ENCODE data around the gene AIFM3. TPM values are rescaled to one million over a fixed set of nuclear protein-coding genes. Genes with fewer than 3 reads are reported as not detected.

The AIFM3 gene
- total RNA-seq, 2 experiments from 2014 or later, result 0.21 TPM; not detected in 1

DNA sequence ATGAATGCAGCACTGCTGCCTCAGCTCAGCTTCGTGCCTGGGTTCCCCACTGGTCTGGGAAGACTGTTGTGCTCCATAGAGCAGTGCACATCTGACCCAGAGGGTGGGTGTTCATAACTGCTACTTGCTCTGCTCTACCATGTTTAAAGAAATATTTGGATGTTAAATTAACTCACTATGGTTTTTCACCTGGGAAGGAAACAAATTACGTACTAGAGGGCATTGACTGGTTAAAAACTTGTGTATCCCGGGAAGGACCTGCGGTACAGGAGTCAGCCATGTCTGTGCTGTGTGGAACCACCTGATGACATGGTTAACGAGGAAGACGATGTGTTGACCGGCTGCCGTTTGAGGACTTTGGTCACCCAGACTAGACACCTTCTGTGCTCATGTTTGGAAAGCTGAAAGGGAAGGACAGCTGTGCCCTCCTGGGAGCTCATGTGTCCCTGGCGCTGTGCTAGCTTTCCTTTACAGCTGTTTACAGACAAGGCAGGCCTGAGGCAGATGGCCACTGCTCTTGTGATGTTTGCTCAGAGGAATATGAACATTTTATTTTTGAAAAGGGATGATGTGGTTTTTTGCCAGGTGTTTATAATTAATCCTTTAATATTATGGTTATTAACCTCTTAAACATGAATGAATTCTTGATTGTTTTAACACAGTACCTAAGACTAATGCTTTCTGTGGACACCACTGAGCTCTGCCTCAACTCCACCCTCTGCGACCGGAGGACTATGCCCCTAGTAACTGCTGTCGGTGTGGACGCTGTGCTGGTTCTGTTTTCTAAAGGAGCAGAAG, 14.3 kb upstream of the AIFM3 start:
- H3K4me1 Mint-ChIP-seq, result peaks cover 18% of the 10 kb centered on the region
- no peak for ATAC-seq
- POLR2A ChIA-PET, result no interaction called here
- intact Hi-C loops (cut with DNase I, micrococcal nuclease), result no loop called here
- H3K9me3 Mint-ChIP-seq (ENCODE audit: low read depth), result no peaks in the 10 kb centered on the region
- DNase-seq, result no peak
- no peak overlapping the region for H3K4me3 Mint-ChIP-seq
- H3K36me3 Mint-ChIP-seq (ENCODE audit: low read depth), result peaks cover 40% of the 10 kb centered on the region
- peaks cover 10% of the 10 kb centered on the region for H3K27me3 Mint-ChIP-seq
- CTCF ChIA-PET, result interaction anchor here (0.8 to 1.4 kb wide), 3 partner anchors 9 to 169 kb away, joined by 3 read pairs; no protein-coding TSS in a partner anchor
- no peak overlapping the region for H3K27ac Mint-ChIP-seq

- H3K4me1 Mint-ChIP-seq, result peaks cover 15% of the 10 kb centered on the region
- no peak overlapping the region for H3K27ac Mint-ChIP-seq
- ChIA-PET CTCF (interaction anchor here (0.8 to 1.2 kb wide), 3 partner anchors 9 to 169 kb away, joined by 3 read pairs; no protein-coding TSS in a partner anchor), POLR2A (no interaction called here)
- no peak overlapping the region for H3K4me3 Mint-ChIP-seq
- intact Hi-C loops (cut with DNase I, micrococcal nuclease), result no loop called here
- no peaks in the 10 kb centered on the region for H3K9me3 Mint-ChIP-seq (ENCODE audit: low read depth)
- no peak for ATAC-seq
- H3K36me3 Mint-ChIP-seq (ENCODE audit: low read depth), result peaks cover 38% of the 10 kb centered on the region
- no peak for DNase-seq
- H3K27me3 Mint-ChIP-seq, result peaks cover 16% of the 10 kb centered on the region
These were observed 13.8 kb upstream of the AIFM3 start for GRCh38 chr22:20953342-20953608.

DNA sequence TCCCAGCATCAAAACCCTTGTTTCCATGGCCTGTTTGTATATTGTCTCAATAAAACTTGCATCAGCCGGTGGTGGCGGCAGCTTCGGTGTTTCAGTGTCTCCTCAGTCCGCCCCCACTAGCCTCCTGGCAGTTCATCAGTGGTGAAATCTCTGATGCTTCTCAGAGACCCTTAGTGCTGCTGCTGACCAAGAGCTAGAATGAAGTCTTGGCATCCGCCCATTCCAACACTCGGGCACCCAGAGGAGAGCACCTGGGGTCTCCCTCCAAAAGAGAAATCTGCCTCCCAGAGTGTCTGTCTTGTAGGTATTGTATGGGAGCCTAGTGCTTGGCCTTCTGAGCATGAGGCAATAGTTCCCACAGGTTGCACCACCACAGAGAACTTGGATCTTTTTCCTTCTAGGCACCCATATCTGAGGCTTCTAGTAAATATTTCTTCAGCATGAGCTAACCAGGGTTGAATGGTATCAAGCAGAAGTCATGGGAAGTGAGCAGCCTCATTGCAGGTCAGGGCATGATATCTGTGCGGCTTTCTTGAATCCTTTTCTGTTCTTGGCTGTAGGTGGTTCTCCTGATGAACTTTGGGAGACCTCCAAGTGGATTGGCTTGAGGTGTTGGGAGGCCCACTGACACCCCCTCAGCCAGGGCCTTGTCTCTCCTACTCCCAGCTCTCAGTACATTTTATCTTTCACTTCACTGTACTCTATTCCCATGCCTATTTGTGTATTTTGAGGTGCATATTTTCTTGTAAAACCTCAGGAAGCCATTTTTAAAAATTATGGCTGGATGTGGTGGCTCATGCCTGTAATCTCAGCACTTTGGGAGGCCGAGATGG, 13.2 kb upstream of the AIFM3 start:
- Mint-ChIP-seq H3K9me3 (ENCODE audit: low read depth) (no peaks in the 10 kb centered on the region), H3K27me3 (peaks cover 16% of the 10 kb centered on the region), H3K4me3 (no peak overlapping the region), H3K4me1 (peaks cover 14% of the 10 kb centered on the region), H3K36me3 (ENCODE audit: low read depth) (peaks cover 36% of the 10 kb centered on the region), H3K27ac (peak overlapping the region; percentile 20)
- CTCF ChIA-PET, result interaction anchor here (0.7 to 1.2 kb wide), 4 partner anchors 8 to 739 kb away, joined by 3 read pairs; no protein-coding TSS in a partner anchor
- POLR2A ChIA-PET, result no interaction called here
- DNase-seq (no peak), ATAC-seq (no peak)
- intact Hi-C loops (cut with DNase I, micrococcal nuclease), result no loop called here

DNA sequence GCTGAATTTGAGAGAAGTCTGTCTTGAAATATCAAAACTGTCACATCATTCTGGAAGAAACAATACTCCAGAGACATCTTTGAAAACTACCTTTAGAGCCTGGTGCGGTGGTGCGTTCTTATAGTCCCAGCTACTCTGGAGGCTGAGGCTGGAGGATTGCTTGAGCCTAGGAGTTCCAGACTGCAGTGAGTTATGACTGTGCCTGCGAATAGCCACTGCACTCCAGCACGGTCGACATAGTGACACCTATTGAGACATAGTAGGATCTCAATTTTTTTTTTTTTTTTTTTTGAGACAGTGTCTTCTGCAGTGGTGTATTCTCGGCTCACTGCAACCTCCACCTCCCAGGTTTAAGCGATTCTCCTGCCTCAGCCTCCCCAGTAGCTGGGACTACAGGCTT, 11.5 kb upstream of the AIFM3 start:
- Mint-ChIP-seq H3K9me3 (ENCODE audit: low read depth) (no peaks in the 10 kb centered on the region), H3K4me1 (peaks cover 10% of the 10 kb centered on the region), H3K27ac (no peak overlapping the region), H3K27me3 (peaks cover 16% of the 10 kb centered on the region), H3K4me3 (no peak overlapping the region), H3K36me3 (ENCODE audit: low read depth) (peaks cover 26% of the 10 kb centered on the region)
- CTCF ChIA-PET, result interaction anchor here (0.7 kb wide), 1 partner anchor 135 kb away, joined by 3 read pairs; no protein-coding TSS in a partner anchor
- ATAC-seq (no peak), DNase-seq (no peak)
- intact Hi-C loops (cut with DNase I, micrococcal nuclease), result loop anchor here in 1 of 2 experiments (5.0 kb wide), 1 partner anchor 38 kb away; the partner anchor contains the start of gene CRKL
- POLR2A ChIA-PET, result interaction anchor here (0.7 kb wide), 1 partner anchor 17 kb away, joined by 9 read pairs; no protein-coding TSS in a partner anchor

DNA sequence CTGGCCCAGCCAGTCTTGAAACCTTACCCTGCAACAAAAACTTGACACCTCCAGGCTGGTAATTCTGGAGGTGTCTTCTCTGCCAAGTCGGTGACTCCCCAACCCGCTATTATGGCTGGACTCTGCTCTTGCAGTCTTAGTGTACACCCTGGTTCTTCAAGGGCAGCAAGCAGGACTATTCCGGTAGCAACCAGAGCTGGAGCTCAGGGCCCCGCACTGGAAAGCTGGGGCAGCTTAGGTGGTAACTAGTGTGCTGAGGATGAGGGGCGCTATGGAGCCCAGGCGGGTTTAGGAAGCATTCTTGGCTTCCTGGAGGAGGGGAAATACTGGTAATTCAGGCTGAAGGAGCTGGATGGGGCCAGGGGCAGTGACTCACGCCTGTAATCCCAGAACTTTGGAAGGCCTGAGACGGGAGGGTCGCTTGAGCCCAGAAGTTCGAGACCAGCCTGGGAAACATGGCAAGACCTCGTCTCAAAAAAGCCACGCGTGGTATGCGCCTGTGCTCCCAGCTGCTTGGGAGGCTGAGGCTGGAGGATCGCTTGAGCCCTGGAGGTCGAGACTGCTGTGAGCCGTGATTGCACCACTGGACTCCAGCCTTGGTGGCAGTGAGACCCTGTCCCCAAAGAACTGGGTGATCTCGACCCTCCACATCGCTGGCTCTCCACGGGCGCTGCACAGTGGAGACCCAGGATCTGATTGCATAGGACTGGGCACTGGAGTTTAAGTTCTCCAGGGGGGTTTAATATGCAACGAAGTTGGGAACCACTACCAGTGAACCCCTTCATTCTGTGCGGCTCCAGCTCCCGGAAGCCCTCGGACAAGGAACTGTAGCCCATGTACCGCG, 10.6 kb upstream of the AIFM3 start:
- CTCF ChIA-PET, result interaction anchor here (0.7 kb wide), 2 partner anchors 26 to 136 kb away, joined by 3 read pairs; partner anchors contain the start of gene LZTR1
- H3K36me3 Mint-ChIP-seq (ENCODE audit: low read depth), result peaks cover 18% of the 10 kb centered on the region
- no peak for ATAC-seq

GRCh38 chr22:20957102-20957682, 9.9 kb upstream of the AIFM3 start:
- H3K27ac Mint-ChIP-seq, result no peak overlapping the region
- peaks cover 16% of the 10 kb centered on the region for H3K36me3 Mint-ChIP-seq (ENCODE audit: low read depth)
- no peak for DNase-seq
- no peaks in the 10 kb centered on the region for H3K9me3 Mint-ChIP-seq (ENCODE audit: low read depth)
- peak overlapping the region; percentile 26 for H3K4me3 Mint-ChIP-seq
- peaks cover 16% of the 10 kb centered on the region for H3K27me3 Mint-ChIP-seq
- no peak for ATAC-seq
- peaks cover 15% of the 10 kb centered on the region for H3K4me1 Mint-ChIP-seq
- ChIA-PET POLR2A (no interaction called here), CTCF (no interaction called here)
- intact Hi-C loops (cut with DNase I, micrococcal nuclease), result loop anchor here in 1 of 2 experiments (5.0 kb wide), 1 partner anchor 40 kb away; the partner anchor contains the start of gene CRKL

More for the DNA sequence above, 10.6 kb upstream of the AIFM3 start:
- POLR2A ChIA-PET, result no interaction called here
- H3K4me1 Mint-ChIP-seq, result peaks cover 11% of the 10 kb centered on the region
- peaks cover 16% of the 10 kb centered on the region for H3K27me3 Mint-ChIP-seq
- no peak overlapping the region for H3K4me3 Mint-ChIP-seq
- no peaks in the 10 kb centered on the region for H3K9me3 Mint-ChIP-seq (ENCODE audit: low read depth)
- intact Hi-C loops (cut with DNase I, micrococcal nuclease), result loop anchor here in 1 of 2 experiments (5.0 kb wide), 1 partner anchor 39 kb away; the partner anchor contains the start of gene CRKL
- no peak for DNase-seq
- H3K27ac Mint-ChIP-seq, result no peak overlapping the region

GRCh38 chr22:20957683-20958431, 9.2 kb upstream of the AIFM3 start:
- Mint-ChIP-seq H3K27ac (no peak overlapping the region), H3K4me3 (peak overlapping the region; percentile 26), H3K27me3 (peaks cover 16% of the 10 kb centered on the region), H3K4me1 (peaks cover 15% of the 10 kb centered on the region), H3K36me3 (ENCODE audit: low read depth) (peaks cover 10% of the 10 kb centered on the region), H3K9me3 (ENCODE audit: low read depth) (no peaks in the 10 kb centered on the region)
- DNase-seq (no peak), ATAC-seq (no peak)
- ChIA-PET CTCF (no interaction called here), POLR2A (interaction anchor here (0.6 kb wide), 1 partner anchor 173 kb away, joined by 5 read pairs; no protein-coding TSS in a partner anchor)
- intact Hi-C loops (cut with DNase I, micrococcal nuclease), result loop anchor here in 1 of 2 experiments (5.0 kb wide), 1 partner anchor 41 kb away; the partner anchor contains the start of gene CRKL

- H3K4me1 Mint-ChIP-seq, result peaks cover 21% of the 10 kb centered on the region
- POLR2A ChIA-PET, result interaction anchor here (0.6 kb wide), 1 partner anchor 86 kb away, joined by 3 read pairs; the partner anchor contains the start of gene LRRC74B
These were observed 7.2 kb upstream of the AIFM3 start for GRCh38 chr22:20959578-20960461.

GRCh38 chr22:20960609-20961008, 6.4 kb upstream of the AIFM3 start:
- Mint-ChIP-seq H3K4me3 (no peak overlapping the region), H3K36me3 (ENCODE audit: low read depth) (no peaks in the 10 kb centered on the region), H3K27me3 (peaks cover 24% of the 10 kb centered on the region), H3K4me1 (peaks cover 21% of the 10 kb centered on the region), H3K27ac (no peak overlapping the region), H3K9me3 (ENCODE audit: low read depth) (no peaks in the 10 kb centered on the region)
- ATAC-seq (no peak), DNase-seq (no peak)
- CTCF ChIA-PET, result interaction anchor here (0.9 to 1.5 kb wide), 2 partner anchors 9 to 24 kb away, joined by 3 to 4 read pairs; no protein-coding TSS in a partner anchor
- intact Hi-C loops (cut with DNase I, micrococcal nuclease), result loop anchor here in 1 of 2 experiments (5.0 to 10.0 kb wide), 2 partner anchors 43 to 144 kb away; partner anchors contain the start of gene CRKL
- POLR2A ChIA-PET, result interaction anchor here (0.7 kb wide), 1 partner anchor 101 kb away, joined by 3 read pairs; no protein-coding TSS in a partner anchor

More at GRCh38 chr22:20959578-20960461, 7.2 kb upstream of the AIFM3 start:
- DNase-seq (no peak), ATAC-seq (no peak)
- Mint-ChIP-seq H3K27me3 (peaks cover 24% of the 10 kb centered on the region), H3K4me3 (no peak overlapping the region), H3K27ac (no peak overlapping the region), H3K9me3 (ENCODE audit: low read depth) (no peaks in the 10 kb centered on the region), H3K36me3 (ENCODE audit: low read depth) (peaks cover 2% of the 10 kb centered on the region)
- intact Hi-C loops (cut with DNase I, micrococcal nuclease), result loop anchor here (5.0 to 10.0 kb wide), 2 partner anchors 43 to 145 kb away; partner anchors contain the start of gene CRKL (in 2 of the 2)
- CTCF ChIA-PET, result interaction anchor here (0.7 to 1.5 kb wide), 4 partner anchors 9 to 1609 kb away, joined by 3 to 4 read pairs (median 4); no protein-coding TSS in a partner anchor
